OCI-LY1 (cell line): ENCODE data around the gene NDUFS1.

Experiments used
- H2AFZ ChIP-seq: fragments of 200-600 bp; sonication (generic), shearing (Covaris generic); 2 replicates; pipeline ENCODE4 v1.6.0; 2014; ENCODE audit warnings: antibody characterized with exemption, mild to moderate bottlenecking, low read length
- H3F3A ChIP-seq: fragments of 200-600 bp; sonication (generic), shearing (Covaris generic); 2 replicates; pipeline ENCODE4 v1.6.0; 2014; ENCODE audit warnings: mild to moderate bottlenecking, antibody characterized with exemption, low read length, moderate library complexity; ENCODE audit not compliant: insufficient read depth
- H3K27ac ChIP-seq: fragments of 200-600 bp; sonication (generic); 2 replicates; pipeline ENCODE4 v1.5.1; 2014; ENCODE audit warnings: low read length, mixed run types, mild to moderate bottlenecking, low read depth; ENCODE audit not compliant: poor library complexity, severe bottlenecking
- H3K27me3 ChIP-seq: fragments of 200-600 bp; sonication (generic); 2 replicates; pipeline ENCODE4 v1.6.0; 2014; ENCODE audit warnings: antibody characterized with exemption, mild to moderate bottlenecking, low read length, moderate library complexity; ENCODE audit not compliant: insufficient read depth
- H3K36me3 ChIP-seq: fragments of 200-600 bp; sonication (generic); 2 replicates; pipeline ENCODE4 v1.6.1; 2014; ENCODE audit warnings: mild to moderate bottlenecking, antibody characterized with exemption, low read length, moderate library complexity, mixed read lengths; ENCODE audit not compliant: insufficient read depth
- H3K4me1 ChIP-seq: fragments of 200-600 bp; sonication (generic); 2 replicates; pipeline ENCODE4 v1.5.1; 2014; ENCODE audit warnings: mild to moderate bottlenecking, low read length, moderate library complexity; ENCODE audit not compliant: insufficient read depth, severe bottlenecking
- H3K4me2 ChIP-seq: fragments of 200-600 bp; sonication (generic), shearing (Covaris generic); 2 replicates; pipeline ENCODE4 v1.6.1; 2014; ENCODE audit warnings: low read length
- H3K4me3 ChIP-seq: fragments of 200-600 bp; sonication (generic); 2 replicates; pipeline ENCODE4 v1.5.1; 2014; ENCODE audit warnings: low read length, low read depth, mild to moderate bottlenecking, mixed read lengths; ENCODE audit not compliant: poor library complexity, severe bottlenecking
- H3K79me2 ChIP-seq: fragments of 200-600 bp; shearing (Covaris generic); 2 replicates; pipeline ENCODE4 v1.6.1; 2016; ENCODE audit warnings: mixed run types, low read length, mixed read lengths; ENCODE audit not compliant: insufficient read depth
- H3K9ac ChIP-seq: fragments of 200-600 bp; sonication (generic), shearing (Covaris generic); 2 replicates; pipeline ENCODE4 v1.6.1; 2014; ENCODE audit warnings: mild to moderate bottlenecking, low read length, mixed read lengths
- H3K9me2 ChIP-seq: fragments of 200-600 bp; sonication (generic), shearing (Covaris generic); 2 replicates; pipeline ENCODE4 v1.6.1; 2014; ENCODE audit warnings: low read depth, mild to moderate bottlenecking, low read length, mixed read lengths
- H3K9me3 ChIP-seq: fragments of 200-600 bp; shearing (Covaris generic); 2 replicates; pipeline ENCODE4 v1.6.1; 2014; ENCODE audit warnings: low read length, mixed read lengths
- H4K20me1 ChIP-seq: fragments of 200-600 bp; sonication (generic), shearing (Covaris generic); 2 replicates; pipeline ENCODE4 v1.6.0; 2016; ENCODE audit warnings: mild to moderate bottlenecking, low read length; ENCODE audit not compliant: insufficient read depth
- CTCF ChIP-seq: fragments of 200-600 bp; sonication (generic), shearing (Covaris generic); IDR thresholded peaks from 2 replicates; pipeline ENCODE4 v1.5.1; 2017; ENCODE audit warnings: mild to moderate bottlenecking, antibody characterized with exemption, low read length, moderate library complexity, mixed read lengths
- EZH2 ChIP-seq: fragments of 200-600 bp; sonication (generic), shearing (Covaris generic); IDR thresholded peaks from 2 replicates; pipeline ENCODE4 v1.8.0; 2017; ENCODE audit warnings: borderline replicate concordance, mixed run types, mild to moderate bottlenecking, antibody characterized with exemption, low read length, moderate library complexity, mixed read lengths

NDUFS1 gene

GRCh38 chr2:206149330-206149729 lies 9.9 kb downstream of the NDUFS1 start:
- no peak overlapping the region for H3K4me3 ChIP-seq
- H3K9me2 ChIP-seq = no peaks in the 10 kb centered on the region
- TF ChIP-seq EZH2 (no peak), CTCF (no peak)
- peaks cover 21% of the 10 kb centered on the region for H3K79me2 ChIP-seq
- H3K27me3 ChIP-seq = no peaks in the 10 kb centered on the region
- H3F3A ChIP-seq = no peaks in the 10 kb centered on the region; the same call in 1 of the 2 replicates
- no peak overlapping the region for H3K4me2 ChIP-seq
- H3K9ac ChIP-seq = no peak overlapping the region
- peaks cover 6% of the 10 kb centered on the region for H3K4me1 ChIP-seq
- no peak overlapping the region for H2AFZ ChIP-seq
- no peaks in the 10 kb centered on the region for H3K9me3 ChIP-seq
- peaks cover 84% of the 10 kb centered on the region for H3K36me3 ChIP-seq
- H3K27ac ChIP-seq = no peak overlapping the region
- no peaks in the 10 kb centered on the region for H4K20me1 ChIP-seq

GRCh38 chr2:206145665-206146064 lies 13.6 kb downstream of the NDUFS1 start:
- peaks cover 92% of the 10 kb centered on the region for H3K36me3 ChIP-seq
- H3K9me3 ChIP-seq = no peaks in the 10 kb centered on the region
- no peak overlapping the region for H3K4me3 ChIP-seq
- H3K4me2 ChIP-seq = no peak overlapping the region
- no peak overlapping the region for H3K27ac ChIP-seq
- no peaks in the 10 kb centered on the region for H3K4me1 ChIP-seq
- H3K27me3 ChIP-seq = no peaks in the 10 kb centered on the region
- no peak for TF ChIP-seq CTCF
- TF ChIP-seq EZH2 = no peak
- no peak overlapping the region for H3K9ac ChIP-seq
- H3F3A ChIP-seq = no peaks in the 10 kb centered on the region
- 0 out of 2 replicates have a peak, but pooled peaks cover 3% of the 10 kb centered on the region for H3K79me2 ChIP-seq
- no peaks in the 10 kb centered on the region for H4K20me1 ChIP-seq
- no peaks in the 10 kb centered on the region for H3K9me2 ChIP-seq
- H2AFZ ChIP-seq = no peak overlapping the region

GRCh38 chr2:206144383-206144782 lies 14.9 kb downstream of the NDUFS1 start:
- H2AFZ ChIP-seq = no peak overlapping the region
- no peaks in the 10 kb centered on the region for H3K9me2 ChIP-seq
- 0 out of 2 replicates have a peak, but pooled peaks cover 2% of the 10 kb centered on the region for H3K79me2 ChIP-seq
- no peaks in the 10 kb centered on the region for H4K20me1 ChIP-seq
- no peak overlapping the region for H3K4me2 ChIP-seq
- H3K27me3 ChIP-seq = no peaks in the 10 kb centered on the region
- no peak overlapping the region for H3K9ac ChIP-seq
- no peaks in the 10 kb centered on the region for H3F3A ChIP-seq
- H3K9me3 ChIP-seq = no peaks in the 10 kb centered on the region
- no peak for TF ChIP-seq CTCF
- no peak for TF ChIP-seq EZH2
- no peak overlapping the region for H3K27ac ChIP-seq
- H3K4me3 ChIP-seq = no peak overlapping the region
- peaks cover 91% of the 10 kb centered on the region for H3K36me3 ChIP-seq
- H3K4me1 ChIP-seq = no peaks in the 10 kb centered on the region
